Measurements from ENCODE around the gene PLEKHA6.

GRCh38 chr1:204359131-204359473, 627 bp downstream of the PLEKHA6 start:
- TF ChIP-seq CTCF (IDR thresholded peaks at IDR 0.05; ENCODE audit: control extremely low read depth in 1 of 3, insufficient read depth in 1 of 3, low read depth in 1 of 3, low read length in 3 of 3) = no peak
- TF ChIP-seq USF2 (IDR thresholded peaks at IDR 0.05; ENCODE audit: low read length) = no peak
- TF ChIP-seq YY1 (IDR thresholded peaks at IDR 0.05; ENCODE audit: low read depth, low read length) = no peak
